Activated CD8-positive, alpha-beta T cell treated with anti-CD3 and anti-CD28 coated beads for 36 hours (primary cell): ENCODE measurements around the gene BCLAF1. TPM values are rescaled to one million over a fixed set of nuclear protein-coding genes. Genes with fewer than 3 reads are reported as not detected.

ENCODE experiments used
- ATAC-seq: fragments of 200-7000 bp; cut with Tn5 transposase; one replicate; pipeline ENCODE4 v1.10.0; 2021; ENCODE audit warnings: mild to moderate bottlenecking, moderate library complexity
- CTCF ChIA-PET: fragments of 350-600 bp; sonication (Branson Sonifier 250); formaldehyde crosslinking; loops from one replicate; lab custom pipeline; 2021; ENCODE audit warnings: antibody characterized with exemption; lab: Charles Lee
- POLR2A ChIA-PET: fragments of 350-600 bp; sonication (Branson Sonifier 250); formaldehyde crosslinking; loops from one replicate; lab custom pipeline; 2021; ENCODE audit warnings: antibody characterized with exemption; lab: Charles Lee
- DNase-seq: peaks from one replicate; pipeline ENCODE4 v3.0.0-alpha.2; 2020
- H3K27ac Mint-ChIP-seq: one replicate; pipeline ENCODE4 v1.8.0; 2021; ENCODE audit warnings: mild to moderate bottlenecking, mixed read lengths
- H3K27me3 Mint-ChIP-seq: one replicate; pipeline ENCODE4 v1.8.0; 2021; ENCODE audit warnings: mixed read lengths
- H3K36me3 Mint-ChIP-seq: one replicate; pipeline ENCODE4 v1.8.0; 2021; ENCODE audit warnings: low read depth, mixed read lengths
- H3K4me1 Mint-ChIP-seq: one replicate; pipeline ENCODE4 v1.8.0; 2021; ENCODE audit warnings: low read depth, mixed read lengths
- H3K4me3 Mint-ChIP-seq: one replicate; pipeline ENCODE4 v1.8.0; 2021; ENCODE audit warnings: mild to moderate bottlenecking, moderate library complexity, mixed read lengths
- H3K9me3 Mint-ChIP-seq: one replicate; pipeline ENCODE4 v1.8.0; 2021; ENCODE audit warnings: mixed read lengths
- intact Hi-C: fragments of 100-400 bp; cut with micrococcal nuclease; formaldehyde crosslinking; loops from one replicate; pipeline ENCODE4 v1.10.0; 2022
- total RNA-seq, 2 experiments: library from RNA; stranded (reverse); gene quantifications; one replicate each; pipeline ENCODE4 v1.2.3, GENCODE V29; 2021
- TF ChIP-seq, protein P1 (sequence below): fragments of 200-600 bp; IDR thresholded peaks from one replicate; pipeline ENCODE4 v1.8.0; 2022; ENCODE audit warnings: antibody characterized with exemption, mild to moderate bottlenecking

BCLAF1 gene
- total RNA-seq, 2 experiments from 2014 or later, result 128 to 137 TPM

- intact Hi-C loops, result no loop called here
- POLR2A ChIA-PET, result no interaction called here
- no peaks in the 10 kb centered on the region for H3K4me1 Mint-ChIP-seq
- CTCF ChIA-PET, result interaction anchor here (1.3 kb wide), 1 partner anchor 220 kb away, joined by 4 read pairs; no protein-coding TSS in a partner anchor
- no peak for DNase-seq
- H3K27ac Mint-ChIP-seq, result no peak overlapping the region
- no peaks in the 10 kb centered on the region for H3K36me3 Mint-ChIP-seq
- TF ChIP-seq, protein P1, sequence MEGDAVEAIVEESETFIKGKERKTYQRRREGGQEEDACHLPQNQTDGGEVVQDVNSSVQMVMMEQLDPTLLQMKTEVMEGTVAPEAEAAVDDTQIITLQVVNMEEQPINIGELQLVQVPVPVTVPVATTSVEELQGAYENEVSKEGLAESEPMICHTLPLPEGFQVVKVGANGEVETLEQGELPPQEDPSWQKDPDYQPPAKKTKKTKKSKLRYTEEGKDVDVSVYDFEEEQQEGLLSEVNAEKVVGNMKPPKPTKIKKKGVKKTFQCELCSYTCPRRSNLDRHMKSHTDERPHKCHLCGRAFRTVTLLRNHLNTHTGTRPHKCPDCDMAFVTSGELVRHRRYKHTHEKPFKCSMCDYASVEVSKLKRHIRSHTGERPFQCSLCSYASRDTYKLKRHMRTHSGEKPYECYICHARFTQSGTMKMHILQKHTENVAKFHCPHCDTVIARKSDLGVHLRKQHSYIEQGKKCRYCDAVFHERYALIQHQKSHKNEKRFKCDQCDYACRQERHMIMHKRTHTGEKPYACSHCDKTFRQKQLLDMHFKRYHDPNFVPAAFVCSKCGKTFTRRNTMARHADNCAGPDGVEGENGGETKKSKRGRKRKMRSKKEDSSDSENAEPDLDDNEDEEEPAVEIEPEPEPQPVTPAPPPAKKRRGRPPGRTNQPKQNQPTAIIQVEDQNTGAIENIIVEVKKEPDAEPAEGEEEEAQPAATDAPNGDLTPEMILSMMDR, result no peak
- ATAC-seq, result no peak
- H3K9me3 Mint-ChIP-seq, result no peaks in the 10 kb centered on the region
- no peak overlapping the region for H3K4me3 Mint-ChIP-seq
- H3K27me3 Mint-ChIP-seq, result no peaks in the 10 kb centered on the region
These were observed 41.0 kb upstream of the BCLAF1 start for GRCh38 chr6:136330634-136331033.

DNA sequence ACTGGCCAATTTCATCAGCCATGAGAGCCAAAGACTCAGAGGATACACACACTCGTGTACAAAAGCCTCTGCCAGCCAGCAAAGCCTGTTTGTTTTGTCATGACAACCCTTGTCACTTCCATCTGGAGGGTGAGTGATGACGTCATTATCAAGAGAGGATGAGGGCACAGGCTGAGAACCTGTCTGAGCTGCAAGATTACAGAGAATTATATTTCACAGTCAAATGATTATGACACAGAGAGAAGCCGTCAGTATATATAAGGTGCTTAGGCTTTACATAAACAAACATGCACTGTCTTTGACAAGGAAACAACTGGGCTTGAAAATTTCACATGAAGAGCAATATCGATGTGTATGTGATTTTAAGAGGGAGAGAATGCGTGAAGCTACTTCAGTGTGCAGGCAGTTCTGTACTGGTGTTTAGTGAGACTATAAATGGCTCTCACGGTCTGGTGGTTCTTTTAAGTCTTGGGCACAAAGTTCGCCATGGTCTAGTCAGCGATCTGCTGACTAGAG, 36.5 kb upstream of the BCLAF1 start:
- POLR2A ChIA-PET, result interaction anchor here (1.0 kb wide), 1 partner anchor 37 kb away, joined by 3 read pairs; the partner anchor contains the start of gene BCLAF1
- no peak overlapping the region for H3K4me3 Mint-ChIP-seq
- H3K4me1 Mint-ChIP-seq, result no peaks in the 10 kb centered on the region
- DNase-seq (no peak), ATAC-seq (no peak)
- H3K36me3 Mint-ChIP-seq, result no peaks in the 10 kb centered on the region
- H3K27me3 Mint-ChIP-seq, result no peaks in the 10 kb centered on the region
- no peak overlapping the region for H3K27ac Mint-ChIP-seq
- H3K9me3 Mint-ChIP-seq, result no peaks in the 10 kb centered on the region
- TF ChIP-seq, protein P1, result no peak
- CTCF ChIA-PET, result no interaction called here
- intact Hi-C loops, result no loop called here

DNA sequence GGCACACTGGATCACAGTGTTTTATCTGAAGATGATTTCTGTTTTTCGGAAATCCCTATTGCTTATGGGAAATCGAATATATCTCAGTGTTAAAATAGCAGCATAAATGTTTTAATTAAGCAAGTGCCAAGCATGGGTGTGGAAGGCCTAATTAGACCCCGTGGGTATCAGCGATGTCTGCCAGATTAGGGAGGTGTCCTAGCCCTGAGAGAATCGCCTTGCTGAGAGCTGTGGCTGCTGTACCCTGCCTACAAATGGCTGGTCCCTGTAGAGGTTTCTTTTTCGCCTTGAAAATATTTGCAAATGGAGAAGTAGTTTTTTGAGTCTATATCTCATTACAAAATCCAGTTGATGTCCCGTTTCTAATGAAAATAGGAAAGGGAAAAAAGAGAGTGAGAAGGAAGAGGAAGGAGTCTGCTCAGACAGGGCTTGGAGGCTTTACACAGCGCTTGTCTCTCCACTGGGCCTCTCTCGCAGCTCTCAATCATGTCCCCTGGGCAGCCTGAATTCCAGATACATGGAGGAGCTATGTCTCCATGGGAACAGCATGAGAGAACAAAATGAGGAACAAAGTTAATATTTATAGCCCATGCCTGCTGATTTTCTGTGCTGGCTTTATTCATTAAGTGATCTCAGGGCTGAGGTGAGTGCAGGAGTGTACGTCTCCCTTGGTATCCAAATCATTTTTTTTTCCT, 35.2 kb upstream of the BCLAF1 start:
- TF ChIP-seq, protein P1, result no peak
- ATAC-seq (no peak), DNase-seq (no peak)
- Mint-ChIP-seq H3K4me3 (no peak overlapping the region), H3K27me3 (no peaks in the 10 kb centered on the region), H3K4me1 (no peaks in the 10 kb centered on the region), H3K27ac (no peak overlapping the region), H3K36me3 (no peaks in the 10 kb centered on the region), H3K9me3 (no peaks in the 10 kb centered on the region)
- CTCF ChIA-PET, result no interaction called here
- POLR2A ChIA-PET, result no interaction called here
- intact Hi-C loops, result no loop called here

GRCh38 chr6:136323431-136324112, 33.9 kb upstream of the BCLAF1 start:
- Mint-ChIP-seq H3K9me3 (no peaks in the 10 kb centered on the region), H3K36me3 (no peaks in the 10 kb centered on the region), H3K4me3 (no peak overlapping the region), H3K27me3 (no peaks in the 10 kb centered on the region), H3K4me1 (no peaks in the 10 kb centered on the region), H3K27ac (no peak overlapping the region)
- ATAC-seq (no peak), DNase-seq (no peak)
- CTCF ChIA-PET, result interaction anchor here (2.3 kb wide), 1 partner anchor 97 kb away, joined by 5 read pairs; no protein-coding TSS in a partner anchor
- POLR2A ChIA-PET, result no interaction called here
- TF ChIP-seq, protein P1, result no peak
- intact Hi-C loops, result no loop called here

- no peaks in the 10 kb centered on the region for H3K4me1 Mint-ChIP-seq
- H3K27ac Mint-ChIP-seq, result no peak overlapping the region
- H3K36me3 Mint-ChIP-seq, result no peaks in the 10 kb centered on the region
- no peak overlapping the region for H3K4me3 Mint-ChIP-seq
- CTCF ChIA-PET, result no interaction called here
- H3K27me3 Mint-ChIP-seq, result no peaks in the 10 kb centered on the region
- ATAC-seq, result no peak
- POLR2A ChIA-PET, result no interaction called here
- no peak for DNase-seq
- H3K9me3 Mint-ChIP-seq, result no peaks in the 10 kb centered on the region
- TF ChIP-seq, protein P1, result no peak
- intact Hi-C loops, result loop anchor here (10.0 kb wide), 1 partner anchor 55 kb away; no protein-coding TSS in a partner anchor
These were observed 30.1 kb upstream of the BCLAF1 start for GRCh38 chr6:136319732-136320131.
